HEK293 (cell line): ENCODE measurements around the gene GBGT1.
A peak's percentile ranks its signal among the peaks of the same experiment; 100 is the strongest.

Source experiments
- BCL11A ChIP-seq: fragments of 450-650 bp; formaldehyde crosslinking; IDR thresholded peaks from 2 replicates; pipeline ENCODE4 v1.5.1; 2016; ENCODE audit warnings: low read depth, missing biosample characterization, missing genetic modification characterization
- BCL11B ChIP-seq: fragments of 450-650 bp; formaldehyde crosslinking; IDR thresholded peaks from 2 replicates; pipeline ENCODE4 v1.5.1; 2016; ENCODE audit warnings: low read depth, missing biosample characterization, missing genetic modification characterization
- GLIS1 ChIP-seq: fragments of 450-650 bp; formaldehyde crosslinking; IDR thresholded peaks from 2 replicates; pipeline ENCODE4 v1.5.1; 2016; ENCODE audit warnings: missing biosample characterization, missing genetic modification characterization
- HOXC10 ChIP-seq: sonication (generic); formaldehyde crosslinking; IDR thresholded peaks from 2 replicates; pipeline ENCODE4 v1.8.1; 2023; ENCODE audit warnings: mild to moderate bottlenecking, missing genetic modification reagents
- KLF1 ChIP-seq: fragments of 450-650 bp; formaldehyde crosslinking; IDR thresholded peaks from 2 replicates; pipeline ENCODE4 v1.5.1; 2016; ENCODE audit warnings: missing biosample characterization, missing genetic modification characterization
- PBX3 ChIP-seq: sonication (generic); formaldehyde crosslinking; IDR thresholded peaks from 2 replicates; pipeline ENCODE4 v1.8.1; 2022; ENCODE audit warnings: mild to moderate bottlenecking, moderate library complexity, missing genetic modification reagents
- REPIN1 ChIP-seq: fragments of 450-650 bp; formaldehyde crosslinking; IDR thresholded peaks from 2 replicates; pipeline ENCODE4 v1.5.1; 2017; ENCODE audit warnings: missing biosample characterization, missing genetic modification characterization, low read depth
- ZBTB17 ChIP-seq: fragments of 450-650 bp; formaldehyde crosslinking; IDR thresholded peaks from 2 replicates; pipeline ENCODE4 v1.5.1; 2016; ENCODE audit warnings: missing biosample characterization, missing genetic modification characterization
- ZBTB20 ChIP-seq: fragments of 450-650 bp; formaldehyde crosslinking; IDR thresholded peaks from 2 replicates; pipeline ENCODE4 v1.5.1; 2016; ENCODE audit warnings: missing biosample characterization, missing genetic modification characterization
- ZBTB21 ChIP-seq: fragments of 450-650 bp; formaldehyde crosslinking; IDR thresholded peaks from 2 replicates; pipeline ENCODE4 v1.5.1; 2017; ENCODE audit warnings: missing biosample characterization, missing genetic modification characterization
- ZBTB48 ChIP-seq: fragments of 450-650 bp; formaldehyde crosslinking; IDR thresholded peaks from 2 replicates; pipeline ENCODE4 v1.5.1; 2016; ENCODE audit warnings: missing biosample characterization, missing genetic modification characterization
- ZNF114 ChIP-seq: fragments of 450-650 bp; formaldehyde crosslinking; IDR thresholded peaks from 2 replicates; pipeline ENCODE4 v1.5.0; 2017; ENCODE audit warnings: missing biosample characterization, missing genetic modification characterization
- ZNF132 ChIP-seq: fragments of 450-650 bp; formaldehyde crosslinking; IDR thresholded peaks from 2 replicates; pipeline ENCODE4 v1.5.1; 2017; ENCODE audit warnings: missing biosample characterization, missing genetic modification characterization, borderline replicate concordance
- ZNF138 ChIP-seq: fragments of 450-650 bp; formaldehyde crosslinking; IDR thresholded peaks from 2 replicates; pipeline ENCODE4 v1.5.1; 2016; ENCODE audit warnings: missing biosample characterization, missing genetic modification characterization, borderline replicate concordance
- ZNF16 ChIP-seq: fragments of 450-650 bp; formaldehyde crosslinking; IDR thresholded peaks from 2 replicates; pipeline ENCODE4 v1.5.1; 2016; ENCODE audit warnings: low read depth, missing biosample characterization, missing genetic modification characterization
- ZNF175 ChIP-seq: fragments of 450-650 bp; formaldehyde crosslinking; IDR thresholded peaks from 2 replicates; pipeline ENCODE4 v1.5.1; 2016; ENCODE audit warnings: missing biosample characterization, missing genetic modification characterization
- ZNF184 ChIP-seq: fragments of 450-650 bp; IDR thresholded peaks from 2 replicates; pipeline ENCODE4 v1.5.1; 2018; ENCODE audit warnings: missing biosample characterization, mild to moderate bottlenecking, missing genetic modification characterization
- ZNF214 ChIP-seq: fragments of 450-650 bp; formaldehyde crosslinking; IDR thresholded peaks from 2 replicates; pipeline ENCODE4 v1.5.1; 2017; ENCODE audit warnings: missing biosample characterization, mild to moderate bottlenecking, missing genetic modification characterization, borderline replicate concordance
- ZNF239 ChIP-seq: fragments of 450-650 bp; formaldehyde crosslinking; IDR thresholded peaks from 2 replicates; pipeline ENCODE4 v1.5.1; 2016; ENCODE audit warnings: missing biosample characterization, missing genetic modification characterization
- ZNF335 ChIP-seq: fragments of 450-650 bp; formaldehyde crosslinking; conservative IDR thresholded peaks from 2 replicates; pipeline ENCODE4 v1.5.1; 2016; ENCODE audit warnings: missing biosample characterization, missing genetic modification characterization
- ZNF354C ChIP-seq: fragments of 450-650 bp; formaldehyde crosslinking; IDR thresholded peaks from 2 replicates; pipeline ENCODE4 v1.5.1; 2016; ENCODE audit warnings: missing biosample characterization, missing genetic modification characterization, low read depth, borderline replicate concordance
- ZNF398 ChIP-seq: fragments of 450-650 bp; formaldehyde crosslinking; IDR thresholded peaks from 2 replicates; pipeline ENCODE4 v1.5.1; 2017; ENCODE audit warnings: missing biosample characterization, missing genetic modification characterization
- ZNF416 ChIP-seq: fragments of 450-650 bp; formaldehyde crosslinking; IDR thresholded peaks from 2 replicates; pipeline ENCODE4 v1.5.1; 2016; ENCODE audit warnings: missing biosample characterization, missing genetic modification characterization
- ZNF423 ChIP-seq: fragments of 450-650 bp; formaldehyde crosslinking; IDR thresholded peaks from 2 replicates; pipeline ENCODE4 v1.5.1; 2016; ENCODE audit warnings: missing biosample characterization, missing genetic modification characterization
- ZNF580 ChIP-seq: fragments of 450-650 bp; formaldehyde crosslinking; IDR thresholded peaks from 2 replicates; pipeline ENCODE4 v1.5.1; 2016; ENCODE audit warnings: missing biosample characterization, missing genetic modification characterization
- ZNF585B ChIP-seq: fragments of 450-650 bp; formaldehyde crosslinking; IDR thresholded peaks from 2 replicates; pipeline ENCODE4 v1.5.1; 2016; ENCODE audit warnings: missing biosample characterization, missing genetic modification characterization
- ZNF626 ChIP-seq: fragments of 450-650 bp; sonication (Bioruptor Pico); formaldehyde crosslinking; IDR thresholded peaks from 2 replicates; pipeline ENCODE4 v1.5.1; 2018; ENCODE audit warnings: missing biosample characterization, missing genetic modification characterization, inconsistent platforms
- ZNF629 ChIP-seq: fragments of 450-650 bp; formaldehyde crosslinking; IDR thresholded peaks from 2 replicates; pipeline ENCODE4 v1.5.1; 2017; ENCODE audit warnings: missing biosample characterization, missing genetic modification characterization
- ZNF658 ChIP-seq: fragments of 450-650 bp; formaldehyde crosslinking; IDR thresholded peaks from 2 replicates; pipeline ENCODE4; 2016; ENCODE audit warnings: missing biosample characterization, missing genetic modification characterization
- ZNF660 ChIP-seq: fragments of 450-650 bp; IDR thresholded peaks from 2 replicates; pipeline ENCODE4 v1.5.1; 2018; ENCODE audit warnings: missing biosample characterization, mild to moderate bottlenecking, missing genetic modification characterization
- ZNF830 ChIP-seq: fragments of 450-650 bp; IDR thresholded peaks from 2 replicates; pipeline ENCODE4 v1.5.0; 2018; ENCODE audit warnings: missing biosample characterization, missing genetic modification characterization, low read depth, mild to moderate bottlenecking, moderate library complexity
- TF ChIP-seq, protein P1 (sequence below): fragments of 450-650 bp; formaldehyde crosslinking; IDR thresholded peaks from 2 replicates; pipeline ENCODE4 v1.5.1; 2017; ENCODE audit warnings: missing biosample characterization, missing genetic modification characterization
- TF ChIP-seq, protein P2 (sequence below): fragments of 450-650 bp; formaldehyde crosslinking; conservative IDR thresholded peaks from 2 replicates; pipeline ENCODE4 v1.5.1; 2016; ENCODE audit warnings: low read depth, missing biosample characterization, missing genetic modification characterization

The GBGT1 gene

DNA sequence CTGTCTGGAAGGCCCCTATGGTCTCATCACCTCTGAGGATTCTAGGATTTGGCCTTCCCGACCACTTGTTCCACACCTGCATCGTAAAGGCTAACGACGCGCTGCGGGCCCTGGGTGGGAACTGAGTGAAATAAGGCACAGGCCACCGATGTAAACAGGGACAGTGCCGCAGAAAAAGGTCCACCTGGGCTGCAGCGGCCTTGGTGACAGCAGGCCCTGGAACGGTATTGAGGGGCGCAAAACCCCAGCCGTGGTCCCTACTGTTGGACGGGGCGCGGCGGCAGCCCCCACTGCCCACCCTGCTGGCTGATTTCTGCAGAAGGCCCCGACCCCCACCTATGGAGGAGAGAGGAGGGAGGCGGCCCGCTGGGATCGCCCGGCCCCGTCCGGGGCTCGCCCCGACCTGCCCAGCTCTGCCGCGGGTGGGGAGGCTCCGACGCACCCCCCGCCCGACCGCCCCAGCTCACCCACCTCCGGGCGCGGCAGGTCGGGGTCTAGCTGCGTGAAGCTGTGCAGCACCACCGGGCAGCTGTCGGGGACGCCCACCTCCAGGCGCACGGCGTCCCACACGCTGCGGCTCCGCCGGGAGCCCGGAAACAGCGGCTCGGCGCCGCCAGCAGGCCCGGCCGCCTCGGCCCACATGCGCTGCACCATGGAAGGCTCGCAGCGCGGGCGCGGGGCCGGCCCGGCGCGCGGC is 43.1 kb downstream of the GBGT1 start (continued):
- TF ChIP-seq ZNF138 (tag by site-specific recombination) = no peak
- TF ChIP-seq ZNF660 = no peak
- no peak for TF ChIP-seq ZNF114 (tag by site-specific recombination)
- no peak for TF ChIP-seq ZNF580 (tag by site-specific recombination)
- no peak for TF ChIP-seq ZNF423 (tag by site-specific recombination)
- no peak for TF ChIP-seq ZNF416 (tag by site-specific recombination)
- TF ChIP-seq ZNF398 (tag by site-specific recombination) = peak; percentile 85
- TF ChIP-seq REPIN1 (tag by site-specific recombination) = no peak
- peak; percentile 17; the same call in 1 of the 2 replicates for TF ChIP-seq ZBTB48 (tag by site-specific recombination)
- TF ChIP-seq, protein P1, sequence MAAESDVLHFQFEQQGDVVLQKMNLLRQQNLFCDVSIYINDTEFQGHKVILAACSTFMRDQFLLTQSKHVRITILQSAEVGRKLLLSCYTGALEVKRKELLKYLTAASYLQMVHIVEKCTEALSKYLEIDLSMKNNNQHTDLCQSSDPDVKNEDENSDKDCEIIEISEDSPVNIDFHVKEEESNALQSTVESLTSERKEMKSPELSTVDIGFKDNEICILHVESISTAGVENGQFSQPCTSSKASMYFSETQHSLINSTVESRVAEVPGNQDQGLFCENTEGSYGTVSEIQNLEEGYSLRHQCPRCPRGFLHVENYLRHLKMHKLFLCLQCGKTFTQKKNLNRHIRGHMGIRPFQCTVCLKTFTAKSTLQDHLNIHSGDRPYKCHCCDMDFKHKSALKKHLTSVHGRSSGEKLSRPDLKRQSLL = no peak
- no peak for TF ChIP-seq ZNF585B (tag by site-specific recombination)
- no peak for TF ChIP-seq ZBTB17 (tag by site-specific recombination)
- peak; percentile 84; the same call in 1 of the 2 replicates for TF ChIP-seq HOXC10 (CRISPR knock-in tag)
- no peak for TF ChIP-seq ZBTB20 (tag by site-specific recombination)
- TF ChIP-seq ZNF239 = no peak
- TF ChIP-seq ZNF184 (tag by site-specific recombination) = no peak
- no peak for TF ChIP-seq ZNF830 (tag by site-specific recombination)
- TF ChIP-seq ZNF354C (tag by site-specific recombination) = no peak
- TF ChIP-seq ZNF175 (tag by site-specific recombination) = no peak
- no peak for TF ChIP-seq ZBTB21 (tag by site-specific recombination)
- peak; percentile 48 for TF ChIP-seq ZNF335 (tag by site-specific recombination)
- no peak for TF ChIP-seq ZNF626
- TF ChIP-seq PBX3 = no peak; the same call in 1 of the 2 replicates
- peak; percentile 29 for TF ChIP-seq KLF1 (tag by site-specific recombination)
- TF ChIP-seq BCL11B = no peak
- no peak for TF ChIP-seq ZNF629 (tag by site-specific recombination)
- TF ChIP-seq BCL11A (tag by site-specific recombination) = no peak
- TF ChIP-seq GLIS1 (tag by site-specific recombination) = no peak
- TF ChIP-seq ZNF658 (tag by site-specific recombination) = no peak
- TF ChIP-seq ZNF16 (tag by site-specific recombination) = no peak
- TF ChIP-seq ZNF214 (tag by site-specific recombination) = no peak
- TF ChIP-seq, protein P2, sequence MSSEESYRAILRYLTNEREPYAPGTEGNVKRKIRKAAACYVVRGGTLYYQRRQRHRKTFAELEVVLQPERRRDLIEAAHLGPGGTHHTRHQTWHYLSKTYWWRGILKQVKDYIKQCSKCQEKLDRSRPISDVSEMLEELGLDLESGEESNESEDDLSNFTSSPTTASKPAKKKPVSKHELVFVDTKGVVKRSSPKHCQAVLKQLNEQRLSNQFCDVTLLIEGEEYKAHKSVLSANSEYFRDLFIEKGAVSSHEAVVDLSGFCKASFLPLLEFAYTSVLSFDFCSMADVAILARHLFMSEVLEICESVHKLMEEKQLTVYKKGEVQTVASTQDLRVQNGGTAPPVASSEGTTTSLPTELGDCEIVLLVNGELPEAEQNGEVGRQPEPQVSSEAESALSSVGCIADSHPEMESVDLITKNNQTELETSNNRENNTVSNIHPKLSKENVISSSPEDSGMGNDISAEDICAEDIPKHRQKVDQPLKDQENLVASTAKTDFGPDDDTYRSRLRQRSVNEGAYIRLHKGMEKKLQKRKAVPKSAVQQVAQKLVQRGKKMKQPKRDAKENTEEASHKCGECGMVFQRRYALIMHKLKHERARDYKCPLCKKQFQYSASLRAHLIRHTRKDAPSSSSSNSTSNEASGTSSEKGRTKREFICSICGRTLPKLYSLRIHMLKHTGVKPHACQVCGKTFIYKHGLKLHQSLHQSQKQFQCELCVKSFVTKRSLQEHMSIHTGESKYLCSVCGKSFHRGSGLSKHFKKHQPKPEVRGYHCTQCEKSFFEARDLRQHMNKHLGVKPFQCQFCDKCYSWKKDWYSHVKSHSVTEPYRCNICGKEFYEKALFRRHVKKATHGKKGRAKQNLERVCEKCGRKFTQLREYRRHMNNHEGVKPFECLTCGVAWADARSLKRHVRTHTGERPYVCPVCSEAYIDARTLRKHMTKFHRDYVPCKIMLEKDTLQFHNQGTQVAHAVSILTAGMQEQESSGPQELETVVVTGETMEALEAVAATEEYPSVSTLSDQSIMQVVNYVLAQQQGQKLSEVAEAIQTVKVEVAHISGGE = no peak
- TF ChIP-seq ZNF132 (tag by site-specific recombination) = no peak
